ENCODE measurements around the gene IL5RA. TPM values are rescaled to one million over a fixed set of nuclear protein-coding genes. Genes with fewer than 3 reads are reported as not detected.

The IL5RA gene
- total and polyA plus RNA-seq, 9 of the 15 experiments (the other 6 are each of a cell fraction or from before 2014, with no cell fraction given) = 0.07 to 0.28 (median 0.14) TPM; not detected in 4

GRCh38 chr3:3053974-3054373 lies 56.2 kb downstream of the IL5RA start (continued):
- TF ChIP-seq CREB1 (IDR thresholded peaks at IDR 0.05) = no peak
- TF ChIP-seq CREB1 (CRISPR knock-in tag; IDR thresholded peaks at IDR 0.05) = no peak
- no peak for TF ChIP-seq FOXA1 (IDR thresholded peaks at IDR 0.05; ENCODE audit: borderline replicate concordance)
- TF ChIP-seq, protein P1, sequence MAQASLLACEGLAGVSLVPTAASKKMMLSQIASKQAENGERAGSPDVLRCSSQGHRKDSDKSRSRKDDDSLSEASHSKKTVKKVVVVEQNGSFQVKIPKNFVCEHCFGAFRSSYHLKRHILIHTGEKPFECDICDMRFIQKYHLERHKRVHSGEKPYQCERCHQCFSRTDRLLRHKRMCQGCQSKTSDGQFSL (CRISPR knock-in tag; IDR thresholded peaks at IDR 0.05) = no peak
- TF ChIP-seq, protein P1 (tag; IDR thresholded peaks at IDR 0.05) = no peak
- no peak for TF ChIP-seq RAD51 (IDR thresholded peaks at IDR 0.05; ENCODE audit: borderline replicate concordance, low read depth)
- TF ChIP-seq CBX3 (IDR thresholded peaks at IDR 0.05; ENCODE audit: borderline replicate concordance in 1 of 2, low read length in 2 of 2) = no peak
- TF ChIP-seq FOXM1 (IDR thresholded peaks at IDR 0.05; ENCODE audit: low read depth) = no peak
- no peak for TF ChIP-seq FOXM1 (CRISPR knock-in tag; IDR thresholded peaks at IDR 0.05; ENCODE audit: low read depth)
- TF ChIP-seq SMAD1 (IDR thresholded peaks at IDR 0.05; ENCODE audit: low read depth, low read length, partially characterized antibody) = no peak
- no peak for TF ChIP-seq ZNF12 (CRISPR knock-in tag; IDR thresholded peaks at IDR 0.05)
- TF ChIP-seq E4F1 (CRISPR knock-in tag; IDR thresholded peaks at IDR 0.05; ENCODE audit: borderline replicate concordance) = no peak
- TF ChIP-seq CSDE1 (IDR thresholded peaks at IDR 0.05) = no peak
- TF ChIP-seq ZKSCAN8 (CRISPR knock-in tag; IDR thresholded peaks at IDR 0.05) = no peak
- TF ChIP-seq STAT5A (IDR thresholded peaks at IDR 0.05; ENCODE audit: borderline replicate concordance, low read length) = no peak
- TF ChIP-seq IRF2 (CRISPR knock-in tag; IDR thresholded peaks at IDR 0.05) = no peak
- peak; percentile 20 for TF ChIP-seq MEIS2 (IDR thresholded peaks at IDR 0.05; ENCODE audit: partially characterized antibody)
- no peak for TF ChIP-seq ZNF644 (tag; IDR thresholded peaks at IDR 0.05; ENCODE audit: low read depth)
- TF ChIP-seq HNRNPUL1 (IDR thresholded peaks at IDR 0.05; ENCODE audit: low read length) = no peak
- TF ChIP-seq HDAC3 (IDR thresholded peaks at IDR 0.05; ENCODE audit: borderline replicate concordance, partially characterized antibody) = no peak
- TF ChIP-seq ZBTB5 (IDR thresholded peaks at IDR 0.05) = no peak
- TF ChIP-seq HMG20B (CRISPR knock-in tag; IDR thresholded peaks at IDR 0.05) = no peak
- TF ChIP-seq, protein P2, sequence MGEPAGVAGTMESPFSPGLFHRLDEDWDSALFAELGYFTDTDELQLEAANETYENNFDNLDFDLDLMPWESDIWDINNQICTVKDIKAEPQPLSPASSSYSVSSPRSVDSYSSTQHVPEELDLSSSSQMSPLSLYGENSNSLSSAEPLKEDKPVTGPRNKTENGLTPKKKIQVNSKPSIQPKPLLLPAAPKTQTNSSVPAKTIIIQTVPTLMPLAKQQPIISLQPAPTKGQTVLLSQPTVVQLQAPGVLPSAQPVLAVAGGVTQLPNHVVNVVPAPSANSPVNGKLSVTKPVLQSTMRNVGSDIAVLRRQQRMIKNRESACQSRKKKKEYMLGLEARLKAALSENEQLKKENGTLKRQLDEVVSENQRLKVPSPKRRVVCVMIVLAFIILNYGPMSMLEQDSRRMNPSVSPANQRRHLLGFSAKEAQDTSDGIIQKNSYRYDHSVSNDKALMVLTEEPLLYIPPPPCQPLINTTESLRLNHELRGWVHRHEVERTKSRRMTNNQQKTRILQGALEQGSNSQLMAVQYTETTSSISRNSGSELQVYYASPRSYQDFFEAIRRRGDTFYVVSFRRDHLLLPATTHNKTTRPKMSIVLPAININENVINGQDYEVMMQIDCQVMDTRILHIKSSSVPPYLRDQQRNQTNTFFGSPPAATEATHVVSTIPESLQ (CRISPR knock-in tag; IDR thresholded peaks at IDR 0.05) = no peak
- no peak for TF ChIP-seq SRF (CRISPR knock-in tag; IDR thresholded peaks at IDR 0.05)

All from K562 (cell line).